ENCODE measurements around the gene HADH. TPM values are rescaled to one million over a fixed set of nuclear protein-coding genes. Genes with fewer than 3 reads are reported as not detected.

The HADH gene
- total RNA-seq, 1 donor from 2014 or later = 42.8 TPM

DNA sequence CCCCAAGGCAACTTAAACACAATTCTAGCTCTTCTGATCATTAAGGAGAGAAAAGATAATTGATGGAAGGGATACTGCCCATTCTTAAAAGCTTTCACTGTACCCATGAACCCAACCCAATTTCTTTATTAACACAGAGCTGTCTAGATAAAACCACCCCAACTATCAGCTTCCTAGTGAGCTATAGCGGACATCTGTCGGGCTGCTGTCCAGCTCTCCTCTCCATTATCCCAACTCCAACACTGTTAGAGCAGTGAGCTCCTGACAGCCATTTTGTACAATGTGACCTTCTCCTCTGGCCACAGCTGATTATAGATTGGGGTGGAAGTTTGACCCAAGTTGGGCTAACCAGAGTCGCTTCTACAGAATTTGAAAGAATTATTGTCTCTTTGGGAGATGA lies 66.1 kb downstream of the HADH start:
- Mint-ChIP-seq H3K9me3 (no peaks in the 10 kb centered on the region), H3K27ac (no peak overlapping the region), H3K36me3 (ENCODE audit: low read depth) (peaks cover 35% of the 10 kb centered on the region), H3K27me3 (ENCODE audit: low read depth) (no peaks in the 10 kb centered on the region), H3K4me3 (ENCODE audit: low read depth) (no peak overlapping the region), H3K4me1 (ENCODE audit: low read depth) (peaks cover 26% of the 10 kb centered on the region)
- no peak for DNase-seq (ENCODE audit: low spot score)
- intact Hi-C loops (cut with micrococcal nuclease) = no loop called here

- intact Hi-C loops (cut with micrococcal nuclease) = no loop called here
- no peak overlapping the region for H3K4me3 Mint-ChIP-seq (ENCODE audit: low read depth)
- H3K27ac Mint-ChIP-seq = no peak overlapping the region
- DNase-seq (ENCODE audit: low spot score) = no peak
- H3K9me3 Mint-ChIP-seq = no peaks in the 10 kb centered on the region
- H3K27me3 Mint-ChIP-seq (ENCODE audit: low read depth) = no peaks in the 10 kb centered on the region
- H3K36me3 Mint-ChIP-seq (ENCODE audit: low read depth) = peaks cover 39% of the 10 kb centered on the region
- peaks cover 21% of the 10 kb centered on the region for H3K4me1 Mint-ChIP-seq (ENCODE audit: low read depth)
These were observed 66.7 kb downstream of the HADH start for GRCh38 chr4:108056418-108056817.

GRCh38 chr4:108058685-108059440 lies 69.2 kb downstream of the HADH start:
- DNase-seq (ENCODE audit: low spot score) = no peak
- Mint-ChIP-seq H3K4me3 (ENCODE audit: low read depth) (no peak overlapping the region), H3K27me3 (ENCODE audit: low read depth) (no peaks in the 10 kb centered on the region), H3K4me1 (ENCODE audit: low read depth) (peaks cover 8% of the 10 kb centered on the region), H3K9me3 (no peaks in the 10 kb centered on the region), H3K36me3 (ENCODE audit: low read depth) (peaks cover 40% of the 10 kb centered on the region), H3K27ac (no peak overlapping the region)
- intact Hi-C loops (cut with micrococcal nuclease) = no loop called here

GRCh38 chr4:108060164-108060563 lies 70.5 kb downstream of the HADH start:
- Mint-ChIP-seq H3K27me3 (ENCODE audit: low read depth) (no peaks in the 10 kb centered on the region), H3K4me1 (ENCODE audit: low read depth) (peaks cover 10% of the 10 kb centered on the region), H3K4me3 (ENCODE audit: low read depth) (no peak overlapping the region), H3K27ac (no peak overlapping the region), H3K9me3 (no peaks in the 10 kb centered on the region), H3K36me3 (ENCODE audit: low read depth) (peaks cover 44% of the 10 kb centered on the region)
- no peak for DNase-seq (ENCODE audit: low spot score)
- intact Hi-C loops (cut with micrococcal nuclease) = no loop called here

GRCh38 chr4:108060686-108061321 lies 71.1 kb downstream of the HADH start:
- DNase-seq (ENCODE audit: low spot score) = no peak
- intact Hi-C loops (cut with micrococcal nuclease) = no loop called here
- no peaks in the 10 kb centered on the region for H3K9me3 Mint-ChIP-seq
- H3K27me3 Mint-ChIP-seq (ENCODE audit: low read depth) = no peaks in the 10 kb centered on the region
- peaks cover 10% of the 10 kb centered on the region for H3K4me1 Mint-ChIP-seq (ENCODE audit: low read depth)
- H3K4me3 Mint-ChIP-seq (ENCODE audit: low read depth) = no peak overlapping the region
- peak overlapping the region; percentile 19 for H3K27ac Mint-ChIP-seq
- H3K36me3 Mint-ChIP-seq (ENCODE audit: low read depth) = peaks cover 44% of the 10 kb centered on the region

DNA sequence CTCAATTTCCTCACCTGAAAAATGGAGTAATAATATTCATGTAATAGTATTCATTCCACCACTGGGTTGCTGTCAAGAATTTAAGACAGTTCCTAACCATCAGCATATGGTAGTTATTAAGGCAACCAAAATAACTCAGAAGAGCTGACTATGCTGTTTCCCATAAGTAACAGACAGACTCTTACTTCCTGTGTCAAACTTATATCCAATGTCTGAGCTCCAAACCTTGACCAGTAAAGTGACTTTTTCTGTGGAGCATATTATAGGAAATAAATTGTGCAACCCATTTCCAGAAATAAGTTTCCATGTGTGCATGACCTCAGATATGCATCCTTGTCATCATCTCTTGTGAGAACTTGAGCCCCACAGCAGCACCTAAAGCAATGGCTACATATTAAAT lies 78.8 kb downstream of the HADH start:
- no peak overlapping the region for H3K4me3 Mint-ChIP-seq (ENCODE audit: low read depth)
- no peaks in the 10 kb centered on the region for H3K9me3 Mint-ChIP-seq
- peaks cover 40% of the 10 kb centered on the region for H3K4me1 Mint-ChIP-seq (ENCODE audit: low read depth)
- no peak for DNase-seq (ENCODE audit: low spot score)
- no peaks in the 10 kb centered on the region for H3K27me3 Mint-ChIP-seq (ENCODE audit: low read depth)
- H3K36me3 Mint-ChIP-seq (ENCODE audit: low read depth) = peaks cover 70% of the 10 kb centered on the region
- no peak overlapping the region for H3K27ac Mint-ChIP-seq
- intact Hi-C loops (cut with micrococcal nuclease) = no loop called here

DNA sequence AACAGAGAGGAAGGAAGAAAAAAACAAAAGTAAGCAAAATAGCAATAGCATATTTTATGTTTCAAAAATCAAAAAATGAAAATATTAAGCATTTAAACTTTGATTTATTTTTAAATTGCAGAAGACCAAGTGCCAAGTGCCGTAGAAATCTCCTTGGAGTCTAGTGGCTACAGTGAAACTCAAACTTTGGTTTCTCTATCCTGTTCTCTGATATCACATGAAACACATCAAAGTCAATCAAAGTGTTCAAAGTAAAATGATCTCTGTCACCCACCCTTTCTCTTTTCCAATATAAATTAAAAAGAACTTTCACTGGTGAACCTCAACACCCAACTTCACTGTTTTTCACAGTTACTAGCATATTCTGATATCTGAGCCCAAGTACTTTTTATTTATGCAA lies 81.1 kb downstream of the HADH start:
- H3K27ac Mint-ChIP-seq = peak overlapping the region; percentile 28
- intact Hi-C loops (cut with micrococcal nuclease) = loop anchor here (5.0 kb wide), 1 partner anchor 37 kb away; no protein-coding TSS in a partner anchor
- H3K27me3 Mint-ChIP-seq (ENCODE audit: low read depth) = no peaks in the 10 kb centered on the region
- peaks cover 77% of the 10 kb centered on the region for H3K36me3 Mint-ChIP-seq (ENCODE audit: low read depth)
- peaks cover 42% of the 10 kb centered on the region for H3K4me1 Mint-ChIP-seq (ENCODE audit: low read depth)
- H3K9me3 Mint-ChIP-seq = no peaks in the 10 kb centered on the region
- H3K4me3 Mint-ChIP-seq (ENCODE audit: low read depth) = no peak overlapping the region
- DNase-seq (ENCODE audit: low spot score) = no peak

DNA sequence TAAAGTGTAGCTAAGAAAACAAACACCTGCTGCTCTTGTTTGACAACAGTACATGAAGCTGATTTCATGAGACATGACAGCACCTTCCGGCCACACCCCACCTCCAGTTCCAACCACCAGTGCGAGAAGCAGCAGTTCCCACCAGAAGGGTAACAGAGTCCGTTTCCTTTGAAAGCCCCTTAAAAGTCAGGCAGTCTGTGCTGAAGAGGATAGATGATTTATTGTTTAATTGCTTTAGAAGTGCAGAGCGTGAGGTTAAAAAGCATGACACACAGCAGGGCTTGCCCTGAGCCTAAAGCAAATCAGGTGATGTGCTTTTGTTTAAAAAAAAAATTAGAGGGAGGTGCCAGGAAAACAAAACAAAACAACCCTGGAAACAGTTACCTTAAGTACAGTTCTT lies 82.6 kb downstream of the HADH start:
- peak overlapping the region; percentile 44 for H3K27ac Mint-ChIP-seq

DNA sequence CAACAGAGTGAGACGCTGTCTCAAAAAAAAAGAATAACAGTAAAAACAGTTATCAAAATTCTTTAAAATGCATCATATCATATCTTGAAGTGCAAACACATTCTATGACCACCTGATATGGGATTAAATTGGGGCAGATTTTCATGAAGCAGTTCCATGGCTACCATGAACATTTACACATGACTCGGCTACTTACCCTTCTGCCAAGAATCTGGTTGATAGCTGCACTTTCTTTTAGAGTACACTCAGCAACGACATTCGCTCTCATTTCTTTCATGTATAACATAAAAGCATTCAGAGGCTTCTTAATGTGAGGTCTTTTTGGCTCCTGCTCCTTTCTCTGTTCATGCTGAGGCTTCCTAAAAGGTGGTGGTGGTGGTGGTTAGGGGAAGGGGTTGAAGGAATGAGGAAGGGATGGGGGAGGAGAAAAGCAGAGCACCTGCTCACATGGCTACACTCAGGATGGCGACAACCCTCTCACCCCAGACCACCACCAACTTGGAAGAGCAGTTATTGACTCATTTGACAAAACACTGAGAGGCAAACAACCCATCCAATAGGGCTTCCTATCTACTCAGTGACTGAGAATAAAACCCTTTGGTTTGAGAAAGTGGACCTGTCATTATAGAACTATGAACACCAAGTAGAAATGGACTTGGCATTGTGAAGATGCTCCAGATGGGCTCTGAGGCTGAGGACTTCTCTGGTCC lies 88.5 kb downstream of the HADH start:
- DNase-seq (ENCODE audit: low spot score) = no peak
- peaks cover 32% of the 10 kb centered on the region for H3K4me1 Mint-ChIP-seq (ENCODE audit: low read depth)
- peak overlapping the region; percentile 58 for H3K27ac Mint-ChIP-seq
- intact Hi-C loops (cut with micrococcal nuclease) = no loop called here
- H3K4me3 Mint-ChIP-seq (ENCODE audit: low read depth) = no peak overlapping the region
- H3K36me3 Mint-ChIP-seq (ENCODE audit: low read depth) = peaks cover 73% of the 10 kb centered on the region
- no peaks in the 10 kb centered on the region for H3K9me3 Mint-ChIP-seq
- H3K27me3 Mint-ChIP-seq (ENCODE audit: low read depth) = no peaks in the 10 kb centered on the region

More for the DNA sequence above, 82.6 kb downstream of the HADH start:
- Mint-ChIP-seq H3K4me3 (ENCODE audit: low read depth) (no peak overlapping the region), H3K4me1 (ENCODE audit: low read depth) (peaks cover 41% of the 10 kb centered on the region), H3K9me3 (no peaks in the 10 kb centered on the region), H3K36me3 (ENCODE audit: low read depth) (peaks cover 72% of the 10 kb centered on the region), H3K27me3 (ENCODE audit: low read depth) (no peaks in the 10 kb centered on the region)
- peak; percentile 44 for DNase-seq (ENCODE audit: low spot score)
- intact Hi-C loops (cut with micrococcal nuclease) = loop anchor here (5.0 kb wide), 1 partner anchor 35 kb away; no protein-coding TSS in a partner anchor

DNA sequence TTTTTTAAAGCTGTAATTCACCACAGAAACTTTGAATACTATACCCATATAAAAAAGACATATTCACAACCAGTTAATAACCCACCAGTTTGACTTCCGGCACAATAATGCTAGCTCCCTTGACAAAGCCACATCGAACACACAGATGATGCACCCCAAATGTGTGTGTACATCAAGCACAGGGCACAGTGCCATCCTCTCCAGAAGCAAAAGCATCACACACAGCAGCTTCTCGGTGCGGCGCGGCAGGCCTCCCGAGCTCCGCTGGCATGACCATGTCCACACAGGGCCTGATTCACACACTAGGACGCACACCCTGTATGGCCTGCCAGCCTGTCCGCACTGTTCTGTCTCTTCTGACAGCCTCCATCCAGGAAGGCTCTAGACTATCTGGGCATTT lies 91.1 kb downstream of the HADH start:
- no peak for DNase-seq (ENCODE audit: low spot score)
- H3K27ac Mint-ChIP-seq = peak overlapping the region; percentile 47
- peaks cover 65% of the 10 kb centered on the region for H3K36me3 Mint-ChIP-seq (ENCODE audit: low read depth)
- intact Hi-C loops (cut with micrococcal nuclease) = no loop called here
- peak overlapping the region; percentile 33 for H3K4me3 Mint-ChIP-seq (ENCODE audit: low read depth)
- peaks cover 23% of the 10 kb centered on the region for H3K4me1 Mint-ChIP-seq (ENCODE audit: low read depth)
- no peaks in the 10 kb centered on the region for H3K27me3 Mint-ChIP-seq (ENCODE audit: low read depth)
- H3K9me3 Mint-ChIP-seq = no peaks in the 10 kb centered on the region

DNA sequence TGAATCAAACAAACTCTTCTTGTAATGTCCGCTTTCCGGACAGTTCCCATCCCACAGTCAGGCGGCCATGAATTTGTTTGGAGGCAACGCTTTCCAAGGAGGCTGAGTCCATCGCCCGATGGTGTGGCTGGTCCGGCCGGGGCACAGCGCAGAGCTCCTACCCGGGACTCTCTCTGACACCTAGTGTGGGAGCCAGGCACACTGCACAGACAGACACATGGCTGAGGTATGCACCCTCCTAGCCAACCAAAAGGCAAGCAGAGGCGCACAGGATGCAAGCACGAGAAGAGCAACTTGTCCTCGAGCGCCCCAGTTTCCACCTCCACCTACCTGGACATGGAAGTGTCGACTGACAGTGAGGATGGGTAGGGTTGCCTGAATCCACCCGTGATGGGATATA lies 91.6 kb downstream of the HADH start:
- H3K9me3 Mint-ChIP-seq = no peaks in the 10 kb centered on the region
- peak overlapping the region; percentile 33 for H3K4me3 Mint-ChIP-seq (ENCODE audit: low read depth)
- H3K4me1 Mint-ChIP-seq (ENCODE audit: low read depth) = peaks cover 23% of the 10 kb centered on the region
- intact Hi-C loops (cut with micrococcal nuclease) = no loop called here
- DNase-seq (ENCODE audit: low spot score) = no peak
- H3K36me3 Mint-ChIP-seq (ENCODE audit: low read depth) = peaks cover 66% of the 10 kb centered on the region
- no peak overlapping the region for H3K27ac Mint-ChIP-seq
- H3K27me3 Mint-ChIP-seq (ENCODE audit: low read depth) = no peaks in the 10 kb centered on the region
